Upper lobe of right lung (tissue), 1 donor: ENCODE measurements around the gene INO80E. TPM values are rescaled to one million over a fixed set of nuclear protein-coding genes. Genes with fewer than 3 reads are reported as not detected.

Experiments
- ATAC-seq: fragments of 200-7000 bp; cut with Tn5 transposase; one replicate; pipeline ENCODE4 v1.9.1; 2020; ENCODE audit warnings: mild to moderate bottlenecking, moderate library complexity
- DNase-seq: peaks from one replicate; pipeline ENCODE4 v3.0.0-alpha.2; 2020
- H3K27ac ChIP-seq: fragments of 200-600 bp; one replicate; pipeline ENCODE4 v1.8.0; 2022
- H3K27me3 ChIP-seq: fragments of 200-600 bp; one replicate; pipeline ENCODE4 v1.8.0; 2022; ENCODE audit warnings: mild to moderate bottlenecking
- H3K36me3 ChIP-seq: fragments of 200-600 bp; one replicate; pipeline ENCODE4 v1.8.0; 2022
- H3K4me1 ChIP-seq: fragments of 200-600 bp; one replicate; pipeline ENCODE4 v1.8.0; 2022
- H3K4me3 ChIP-seq: fragments of 200-600 bp; one replicate; pipeline ENCODE4 v1.8.0; 2022; ENCODE audit warnings: mild to moderate bottlenecking
- H3K9me3 ChIP-seq: fragments of 200-600 bp; one replicate; pipeline ENCODE4 v1.8.0; 2022
- intact Hi-C: fragments of 100-400 bp; cut with DNase I; formaldehyde crosslinking; loops from one replicate; pipeline ENCODE4 v1.11.0; 2022
- total RNA-seq: library from RNA; stranded (reverse); fragmentation: NEBNext Ultra II Directional; extraction: Animal tissue kit (Norgen Biotek cat#: 25700); gene quantifications from one replicate; pipeline ENCODE4 v1.2.1, GENCODE V29; 2021
- TF ChIP-seq, protein P1 (sequence below): fragments of 200-600 bp; IDR thresholded peaks from one replicate; pipeline ENCODE4 v1.8.0; 2022; ENCODE audit warnings: antibody characterized with exemption
- donor health status: DM: no; HTN: yes; CAD: no; lungs with severe emphysema.

The INO80E gene
- total RNA-seq, 1 donor from 2014 or later, result 65.3 TPM

GRCh38 chr16:30018731-30019158, 22.7 kb downstream of the INO80E start:
- DNase-seq (no peak), ATAC-seq (no peak)
- intact Hi-C loops, result loop anchor here (10.0 kb wide), 1 partner anchor 324 kb away; no protein-coding TSS in a partner anchor
- TF ChIP-seq, protein P1, sequence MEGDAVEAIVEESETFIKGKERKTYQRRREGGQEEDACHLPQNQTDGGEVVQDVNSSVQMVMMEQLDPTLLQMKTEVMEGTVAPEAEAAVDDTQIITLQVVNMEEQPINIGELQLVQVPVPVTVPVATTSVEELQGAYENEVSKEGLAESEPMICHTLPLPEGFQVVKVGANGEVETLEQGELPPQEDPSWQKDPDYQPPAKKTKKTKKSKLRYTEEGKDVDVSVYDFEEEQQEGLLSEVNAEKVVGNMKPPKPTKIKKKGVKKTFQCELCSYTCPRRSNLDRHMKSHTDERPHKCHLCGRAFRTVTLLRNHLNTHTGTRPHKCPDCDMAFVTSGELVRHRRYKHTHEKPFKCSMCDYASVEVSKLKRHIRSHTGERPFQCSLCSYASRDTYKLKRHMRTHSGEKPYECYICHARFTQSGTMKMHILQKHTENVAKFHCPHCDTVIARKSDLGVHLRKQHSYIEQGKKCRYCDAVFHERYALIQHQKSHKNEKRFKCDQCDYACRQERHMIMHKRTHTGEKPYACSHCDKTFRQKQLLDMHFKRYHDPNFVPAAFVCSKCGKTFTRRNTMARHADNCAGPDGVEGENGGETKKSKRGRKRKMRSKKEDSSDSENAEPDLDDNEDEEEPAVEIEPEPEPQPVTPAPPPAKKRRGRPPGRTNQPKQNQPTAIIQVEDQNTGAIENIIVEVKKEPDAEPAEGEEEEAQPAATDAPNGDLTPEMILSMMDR, result no peak
- Histone ChIP-seq H3K4me1 (no peaks in the 10 kb centered on the region), H3K4me3 (no peak overlapping the region), H3K27ac (no peak overlapping the region), H3K36me3 (no peaks in the 10 kb centered on the region), H3K27me3 (no peaks in the 10 kb centered on the region), H3K9me3 (no peaks in the 10 kb centered on the region)

DNA sequence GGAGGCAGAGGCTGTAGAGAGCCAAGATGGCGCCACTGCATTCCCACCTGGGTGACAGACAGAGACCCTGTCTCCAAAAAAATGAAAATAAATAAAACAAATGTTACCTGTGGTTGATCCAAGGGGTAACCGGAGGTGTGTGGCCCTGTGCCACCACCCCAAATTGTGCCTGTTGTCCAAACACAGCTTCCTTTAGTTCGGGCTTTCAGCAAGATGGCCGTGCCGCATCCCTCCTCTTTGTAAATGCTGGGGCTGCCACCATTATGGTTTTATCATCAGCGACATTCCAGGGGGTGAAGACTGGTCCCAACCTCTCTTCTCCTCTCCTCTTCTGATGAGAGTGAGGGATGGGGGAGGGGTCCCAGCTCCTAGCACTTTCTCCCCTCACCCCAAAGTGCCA, 26.8 kb downstream of the INO80E start, which contains the start of gene C16orf92:
Gene C16orf92, plus strand, starts transcription at position 312 of the 400 bp plus-strand sequence. CDS start 143 bp downstream, outside the sequence.
- H3K4me1 ChIP-seq, result no peaks in the 10 kb centered on the region
- intact Hi-C loops, result no loop called here
- TF ChIP-seq, protein P1, result no peak
- H3K4me3 ChIP-seq, result no peak within 1 kb of the TSS
- peaks cover 18% of the 10 kb centered on the region for H3K27me3 ChIP-seq
- H3K9me3 ChIP-seq, result no peaks in the 10 kb centered on the region
- ATAC-seq (no peak), DNase-seq (no peak)
- no peak within 1 kb of the TSS for H3K27ac ChIP-seq
- H3K36me3 ChIP-seq, result no peaks in the 10 kb centered on the region

GRCh38 chr16:30023586-30023985, 27.5 kb downstream of the INO80E start:
- intact Hi-C loops, result no loop called here
- Histone ChIP-seq H3K36me3 (no peaks in the 10 kb centered on the region), H3K27ac (no peak overlapping the region), H3K4me3 (no peak overlapping the region), H3K9me3 (no peaks in the 10 kb centered on the region), H3K27me3 (peaks cover 20% of the 10 kb centered on the region), H3K4me1 (no peaks in the 10 kb centered on the region)
- ATAC-seq (no peak), DNase-seq (no peak)
- TF ChIP-seq, protein P1, result no peak

GRCh38 chr16:30024451-30024850, 28.4 kb downstream of the INO80E start:
- TF ChIP-seq, protein P1, result no peak
- intact Hi-C loops, result no loop called here
- no peaks in the 10 kb centered on the region for H3K9me3 ChIP-seq
- H3K27me3 ChIP-seq, result peaks cover 29% of the 10 kb centered on the region
- H3K4me3 ChIP-seq, result no peak overlapping the region
- ATAC-seq (no peak), DNase-seq (no peak)
- no peaks in the 10 kb centered on the region for H3K4me1 ChIP-seq
- no peak overlapping the region for H3K27ac ChIP-seq
- no peaks in the 10 kb centered on the region for H3K36me3 ChIP-seq

DNA sequence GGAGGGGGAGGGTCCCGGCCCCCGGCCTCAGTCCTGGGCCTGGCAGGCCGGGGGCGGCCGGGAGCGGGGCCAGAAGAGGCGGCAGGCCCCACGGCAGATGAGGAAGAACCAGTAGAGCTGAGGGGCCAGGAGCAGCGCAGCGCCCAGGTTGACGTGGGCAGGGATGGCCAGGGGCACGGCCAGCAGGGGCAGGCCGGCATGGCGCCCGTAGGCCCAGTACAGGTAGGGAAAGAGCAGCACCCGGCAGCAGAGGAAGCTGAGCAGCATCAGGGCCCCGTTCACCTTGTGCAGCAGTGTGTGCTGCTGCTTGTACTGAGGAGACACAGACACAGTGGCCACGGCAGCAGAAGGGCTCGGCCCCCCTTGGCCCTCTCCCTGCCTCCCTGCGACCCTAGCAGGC, 29.1 kb downstream of the INO80E start:
- ATAC-seq (no peak), DNase-seq (no peak)
- H3K4me3 ChIP-seq, result no peak overlapping the region
- no peaks in the 10 kb centered on the region for H3K36me3 ChIP-seq
- peaks cover 36% of the 10 kb centered on the region for H3K27me3 ChIP-seq
- no peaks in the 10 kb centered on the region for H3K9me3 ChIP-seq
- TF ChIP-seq, protein P1, result no peak
- intact Hi-C loops, result no loop called here
- no peaks in the 10 kb centered on the region for H3K4me1 ChIP-seq
- H3K27ac ChIP-seq, result no peak overlapping the region

DNA sequence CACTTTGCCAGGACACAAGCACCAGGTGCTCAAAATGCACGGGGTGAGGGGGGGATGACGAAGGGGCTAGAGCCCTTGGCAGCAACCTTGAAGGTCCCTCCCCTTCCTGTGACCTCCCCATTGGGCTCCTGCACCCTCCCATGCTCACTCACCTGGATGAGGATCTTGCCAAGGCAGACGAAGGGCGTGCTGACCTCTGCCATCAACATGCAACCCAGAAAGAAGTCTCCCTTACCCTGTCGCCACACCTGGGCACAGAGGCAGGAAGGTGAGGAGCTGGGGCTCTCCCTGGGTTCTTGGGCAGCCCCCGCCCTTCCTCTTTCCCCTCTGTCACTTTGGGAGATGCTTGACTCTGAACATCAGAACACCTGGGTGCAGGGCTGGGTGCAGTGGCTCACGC, 29.5 kb downstream of the INO80E start:
- H3K27me3 ChIP-seq, result peaks cover 38% of the 10 kb centered on the region

More for the DNA sequence above, 29.5 kb downstream of the INO80E start:
- intact Hi-C loops, result no loop called here
- TF ChIP-seq, protein P1, result no peak
- DNase-seq (no peak), ATAC-seq (no peak)
- Histone ChIP-seq H3K4me1 (no peaks in the 10 kb centered on the region), H3K36me3 (no peaks in the 10 kb centered on the region), H3K27ac (no peak overlapping the region), H3K9me3 (no peaks in the 10 kb centered on the region), H3K4me3 (no peak overlapping the region)
